Measurements from ENCODE around the gene DCAF8L2. TPM values are rescaled to one million over a fixed set of nuclear protein-coding genes. Genes with fewer than 3 reads are reported as not detected.

Gene DCAF8L2
- total and polyA plus RNA-seq, 2 experiments from 2014 or later: not detected

- Histone ChIP-seq H4K20me1 (ENCODE audit: insufficient read depth) (no peaks in the 10 kb centered on the region), H3K27me3 (replicated peaks; ENCODE audit: insufficient read depth) (no peaks in the 10 kb centered on the region), H3K79me2 (ENCODE audit: insufficient read depth) (no peaks in the 10 kb centered on the region), H3F3A (ENCODE audit: insufficient read depth) (no peaks in the 10 kb centered on the region), H3K9me2 (ENCODE audit: insufficient read depth) (no peaks in the 10 kb centered on the region), H3K36me3 (ENCODE audit: low read depth) (no peaks in the 10 kb centered on the region), H3K4me2 (ENCODE audit: unreplicated experiment) (no peak overlapping the region), H3K4me3 (no peak overlapping the region), H2AFZ (no peak overlapping the region), H3K9ac (no peak overlapping the region), H3K4me1 (ENCODE audit: insufficient read depth) (no peaks in the 10 kb centered on the region), H3K9me3 (ENCODE audit: low read depth) (no peaks in the 10 kb centered on the region), H3K27ac (no peak overlapping the region)
- in situ Hi-C loops (cut with MboI): no loop called here
- TF ChIP-seq EZH2 (IDR thresholded peaks at IDR 0.05; ENCODE audit: insufficient read depth, poor library complexity, severe bottlenecking): no peak
- no peak for TF ChIP-seq EZH2phosphoT487 (IDR thresholded peaks at IDR 0.05; ENCODE audit: insufficient read depth, low read depth)
- no peak for DNase-seq
- 23 to 43% methylated on average over 2 of the region's 2 CpGs for WGBS, 2 experiments (ENCODE audit: low coverage in 1 of 2, low lambda C conversion rate in 2 of 2, missing lambda C conversion rate in 2 of 2)
Measured at GRCh38 chrX:27775984-27776383, 185.8 kb downstream of the DCAF8L2 start.

GRCh38 chrX:27796640-27797257 lies 206.6 kb downstream of the DCAF8L2 start:
- Histone ChIP-seq H3K27me3 (replicated peaks; ENCODE audit: insufficient read depth) (no peaks in the 10 kb centered on the region), H3K4me2 (ENCODE audit: unreplicated experiment) (no peak overlapping the region), H3K79me2 (ENCODE audit: insufficient read depth) (no peaks in the 10 kb centered on the region), H3K36me3 (ENCODE audit: low read depth) (no peaks in the 10 kb centered on the region), H3K9me2 (ENCODE audit: insufficient read depth) (no peaks in the 10 kb centered on the region), H3F3A (ENCODE audit: insufficient read depth) (no peaks in the 10 kb centered on the region), H3K4me1 (ENCODE audit: insufficient read depth) (no peaks in the 10 kb centered on the region), H4K20me1 (ENCODE audit: insufficient read depth) (no peaks in the 10 kb centered on the region), H3K27ac (no peak overlapping the region), H3K9ac (no peak overlapping the region), H2AFZ (no peak overlapping the region), H3K9me3 (ENCODE audit: low read depth) (no peaks in the 10 kb centered on the region), H3K4me3 (no peak overlapping the region)
- in situ Hi-C loops (cut with MboI): no loop called here
- DNase-seq: no peak
- 52 to 58% methylated on average over 6 of the region's 6 CpGs for WGBS, 2 experiments (ENCODE audit: low coverage in 1 of 2, low lambda C conversion rate in 2 of 2, missing lambda C conversion rate in 2 of 2)
- TF ChIP-seq EZH2 (IDR thresholded peaks at IDR 0.05; ENCODE audit: insufficient read depth, poor library complexity, severe bottlenecking) (no peak), EZH2phosphoT487 (IDR thresholded peaks at IDR 0.05; ENCODE audit: insufficient read depth, low read depth) (no peak)

- H3K9me3 ChIP-seq (ENCODE audit: low read depth): no peaks in the 10 kb centered on the region
- in situ Hi-C loops (cut with MboI): no loop called here
- no peaks in the 10 kb centered on the region for H3K4me1 ChIP-seq (ENCODE audit: insufficient read depth)
- no peak overlapping the region for H2AFZ ChIP-seq
- H3K36me3 ChIP-seq (ENCODE audit: low read depth): no peaks in the 10 kb centered on the region
- H3K4me3 ChIP-seq: no peak overlapping the region
- DNase-seq: no peak
- 0 to 14% methylated on average over 1 of the region's 1 CpG for WGBS, 2 experiments (ENCODE audit: low coverage in 1 of 2, low lambda C conversion rate in 2 of 2, missing lambda C conversion rate in 2 of 2)
- no peaks in the 10 kb centered on the region for H3K79me2 ChIP-seq (ENCODE audit: insufficient read depth)
- no peaks in the 10 kb centered on the region for H3K9me2 ChIP-seq (ENCODE audit: insufficient read depth)
- no peak overlapping the region for H3K9ac ChIP-seq
- no peak overlapping the region for H3K27ac ChIP-seq
- H4K20me1 ChIP-seq (ENCODE audit: insufficient read depth): no peaks in the 10 kb centered on the region
- no peak for TF ChIP-seq EZH2phosphoT487 (IDR thresholded peaks at IDR 0.05; ENCODE audit: insufficient read depth, low read depth)
- no peak for TF ChIP-seq EZH2 (IDR thresholded peaks at IDR 0.05; ENCODE audit: insufficient read depth, poor library complexity, severe bottlenecking)
- no peaks in the 10 kb centered on the region for H3F3A ChIP-seq (ENCODE audit: insufficient read depth)
- no peaks in the 10 kb centered on the region for H3K27me3 ChIP-seq (replicated peaks; ENCODE audit: insufficient read depth)
- no peak overlapping the region for H3K4me2 ChIP-seq (ENCODE audit: unreplicated experiment)
Measured at GRCh38 chrX:27797575-27797974, 207.4 kb downstream of the DCAF8L2 start.

Other genes with a start within 250 kb of the DCAF8L2 start
- not detected in 2 replicates for gene PPP4R3C, start 127.0 kb upstream of the DCAF8L2 start, total RNA-seq (2014; rRNA removed; shearing (Covaris generic))
- gene PPP4R3C, start 127.0 kb upstream of the DCAF8L2 start, polyA plus RNA-seq (2016; fragmentation: Nextera tagmentation; extraction: Ambion mirVana): not detected in 2 replicates
- not detected in 2 replicates for gene MAGEB10, start 217.6 kb downstream of the DCAF8L2 start, total RNA-seq (2014; rRNA removed; shearing (Covaris generic))
- not detected in 2 replicates for gene MAGEB10, start 217.6 kb downstream of the DCAF8L2 start, polyA plus RNA-seq (2016; fragmentation: Nextera tagmentation; extraction: Ambion mirVana)